ENCODE results near the gene ADCY1.

ADCY1 gene

DNA sequence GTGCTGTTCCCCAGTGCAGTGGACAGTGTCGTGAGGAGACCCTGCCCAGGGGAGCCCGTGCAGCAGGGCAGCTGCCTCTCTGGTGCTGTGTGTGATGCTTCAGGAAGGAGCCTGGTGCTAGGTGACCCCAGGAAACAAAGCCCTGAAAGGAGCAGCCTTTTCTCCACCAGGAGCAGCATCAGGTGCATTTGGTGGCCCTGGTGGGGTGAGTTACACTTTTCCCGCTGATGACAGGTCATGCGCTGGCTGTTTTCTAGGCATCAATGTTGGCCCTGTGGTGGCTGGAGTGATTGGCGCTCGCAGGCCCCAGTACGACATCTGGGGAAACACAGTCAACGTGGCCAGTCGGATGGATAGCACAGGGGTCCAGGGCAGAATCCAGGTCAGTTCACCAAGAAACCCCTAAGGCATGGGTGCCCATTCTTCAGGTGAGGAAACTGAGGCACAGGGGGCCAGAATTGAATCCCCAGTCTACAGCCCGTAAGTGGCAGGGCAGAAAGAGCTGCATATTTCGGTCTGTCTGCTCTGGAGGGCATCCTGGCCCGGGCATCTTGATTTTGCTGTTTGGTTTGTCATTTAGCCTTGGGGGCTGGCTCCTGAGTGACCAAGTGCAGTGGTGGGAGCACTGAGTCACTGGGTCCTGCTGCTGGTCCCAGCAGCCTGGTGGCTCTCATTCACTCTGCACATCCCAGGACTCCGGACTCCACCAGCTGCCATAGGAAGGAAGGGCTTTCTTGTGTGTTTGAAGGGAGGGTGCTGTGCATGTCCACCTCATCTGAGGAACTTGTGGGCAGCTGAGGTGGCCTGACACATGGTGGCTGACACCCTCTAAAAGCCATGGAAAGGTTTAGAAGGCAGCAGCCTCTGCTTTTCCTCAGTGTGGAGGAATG is 136.3 kb downstream of the ADCY1 start:
- Histone ChIP-seq H3K4me1 (ENCODE audit: control insufficient read depth, insufficient read depth, low read length, poor library complexity, severe bottlenecking) (no peaks in the 10 kb centered on the region), H3K9me3 (ENCODE audit: control insufficient read depth, low read length) (no peaks in the 10 kb centered on the region), H3K36me3 (ENCODE audit: control insufficient read depth, insufficient read depth, low read length) (no peaks in the 10 kb centered on the region), H3K4me3 (ENCODE audit: extremely low read depth, insufficient read depth, low read length, poor library complexity, severe bottlenecking) (no peak overlapping the region), H3K27ac (ENCODE audit: low read depth, low read length, severe bottlenecking) (no peak overlapping the region)
- WGBS, 2 experiments (ENCODE audit: insufficient coverage in 2 of 2) = 86 to 94% methylated on average over 11 to 12 of the region's 13 CpGs

- Histone ChIP-seq H3K4me1 (ENCODE audit: control insufficient read depth, insufficient read depth, low read length, poor library complexity, severe bottlenecking) (no peaks in the 10 kb centered on the region), H3K36me3 (ENCODE audit: control insufficient read depth, insufficient read depth, low read length) (no peaks in the 10 kb centered on the region), H3K4me3 (ENCODE audit: extremely low read depth, insufficient read depth, low read length, poor library complexity, severe bottlenecking) (no peak overlapping the region), H3K27ac (ENCODE audit: low read depth, low read length, severe bottlenecking) (no peak overlapping the region), H3K9me3 (ENCODE audit: control insufficient read depth, low read length) (no peaks in the 10 kb centered on the region)
- 100% methylated on average over 3 to 4 of the region's 5 CpGs for WGBS, 2 experiments (ENCODE audit: insufficient coverage in 2 of 2)
Measured at GRCh38 chr7:45711161-45711490, 137.0 kb downstream of the ADCY1 start.

GRCh38 chr7:45712057-45712689 is 138.0 kb downstream of the ADCY1 start:
- Histone ChIP-seq H3K4me1 (ENCODE audit: control insufficient read depth, insufficient read depth, low read length, poor library complexity, severe bottlenecking) (no peaks in the 10 kb centered on the region), H3K36me3 (ENCODE audit: control insufficient read depth, insufficient read depth, low read length) (no peaks in the 10 kb centered on the region), H3K9me3 (ENCODE audit: control insufficient read depth, low read length) (no peaks in the 10 kb centered on the region), H3K4me3 (ENCODE audit: extremely low read depth, insufficient read depth, low read length, poor library complexity, severe bottlenecking) (no peak overlapping the region), H3K27ac (ENCODE audit: low read depth, low read length, severe bottlenecking) (no peak overlapping the region)
- no CpG with 5 or more reads among the region's 2 CpGs for WGBS, 2 experiments (ENCODE audit: insufficient coverage in 2 of 2)

GRCh38 chr7:45712872-45713668 is 138.9 kb downstream of the ADCY1 start:
- no peaks in the 10 kb centered on the region for H3K4me1 ChIP-seq (ENCODE audit: control insufficient read depth, insufficient read depth, low read length, poor library complexity, severe bottlenecking)
- H3K36me3 ChIP-seq (ENCODE audit: control insufficient read depth, insufficient read depth, low read length) = no peaks in the 10 kb centered on the region
- WGBS, 2 experiments (ENCODE audit: insufficient coverage in 2 of 2) = 95% methylated on average over 6 of the region's 6 CpGs
- no peaks in the 10 kb centered on the region for H3K9me3 ChIP-seq (ENCODE audit: control insufficient read depth, low read length)
- H3K4me3 ChIP-seq (ENCODE audit: extremely low read depth, insufficient read depth, low read length, poor library complexity, severe bottlenecking) = no peak overlapping the region
- no peak overlapping the region for H3K27ac ChIP-seq (ENCODE audit: low read depth, low read length, severe bottlenecking)

DNA sequence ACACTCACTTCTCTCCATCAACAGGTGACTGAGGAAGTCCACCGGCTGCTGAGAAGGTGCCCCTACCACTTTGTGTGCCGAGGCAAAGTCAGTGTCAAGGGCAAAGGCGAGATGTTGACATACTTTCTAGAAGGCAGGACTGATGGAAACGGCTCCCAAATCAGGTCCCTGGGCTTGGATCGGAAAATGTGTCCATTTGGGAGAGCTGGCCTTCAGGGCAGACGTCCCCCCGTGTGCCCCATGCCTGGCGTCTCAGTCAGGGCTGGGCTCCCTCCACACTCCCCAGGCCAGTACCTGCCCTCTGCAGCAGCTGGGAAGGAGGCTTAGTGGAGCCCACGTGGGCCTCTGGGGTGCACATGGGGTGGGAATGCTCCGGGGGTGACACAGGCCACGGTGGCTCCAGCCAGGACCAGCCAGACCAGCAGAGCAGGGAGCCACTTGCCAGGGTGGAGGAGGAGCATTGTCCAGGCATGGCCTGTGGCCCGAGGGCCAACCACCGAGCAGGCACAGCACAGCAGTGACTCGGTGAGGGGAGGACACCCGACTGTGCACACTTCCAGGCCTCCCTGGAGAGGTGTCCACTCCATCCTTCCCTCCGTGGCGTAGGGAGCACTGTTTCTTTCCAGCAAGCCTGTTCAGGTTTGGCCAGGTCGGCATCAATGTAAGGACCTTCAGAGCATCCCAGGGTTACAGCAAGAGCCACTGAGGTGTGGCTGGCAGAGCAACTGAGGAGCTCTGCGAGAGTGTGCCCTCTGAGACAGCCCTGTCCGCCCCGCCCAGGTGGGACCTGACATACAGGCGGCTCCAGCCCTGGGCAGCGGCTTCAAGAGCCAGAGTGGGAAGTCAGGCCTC is 139.7 kb downstream of the ADCY1 start:
- Histone ChIP-seq H3K27ac (ENCODE audit: low read depth, low read length, severe bottlenecking) (no peak overlapping the region), H3K4me3 (ENCODE audit: extremely low read depth, insufficient read depth, low read length, poor library complexity, severe bottlenecking) (no peak overlapping the region), H3K9me3 (ENCODE audit: control insufficient read depth, low read length) (no peaks in the 10 kb centered on the region), H3K4me1 (ENCODE audit: control insufficient read depth, insufficient read depth, low read length, poor library complexity, severe bottlenecking) (no peaks in the 10 kb centered on the region), H3K36me3 (ENCODE audit: control insufficient read depth, insufficient read depth, low read length) (no peaks in the 10 kb centered on the region)
- WGBS, 2 experiments (ENCODE audit: insufficient coverage in 2 of 2) = 91 to 92% methylated on average over 16 to 21 of the region's 23 CpGs

DNA sequence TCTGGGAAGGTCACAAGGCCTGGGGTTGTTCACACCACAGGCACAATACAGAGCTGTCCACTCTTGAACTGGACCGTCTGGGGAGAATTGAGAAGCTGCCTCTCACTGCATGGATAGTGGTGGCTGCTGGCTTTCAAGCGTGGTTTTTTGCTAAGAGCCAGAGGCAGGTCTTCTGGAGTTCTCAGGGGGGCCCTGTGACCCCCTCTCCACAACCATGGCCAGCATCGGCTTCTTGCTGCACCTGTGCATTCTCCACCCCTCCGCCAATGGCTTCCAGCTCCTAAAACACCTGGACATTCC is 140.3 kb downstream of the ADCY1 start:
- Histone ChIP-seq H3K27ac (ENCODE audit: low read depth, low read length, severe bottlenecking) (no peak overlapping the region), H3K9me3 (ENCODE audit: control insufficient read depth, low read length) (no peaks in the 10 kb centered on the region), H3K36me3 (ENCODE audit: control insufficient read depth, insufficient read depth, low read length) (no peaks in the 10 kb centered on the region), H3K4me1 (ENCODE audit: control insufficient read depth, insufficient read depth, low read length, poor library complexity, severe bottlenecking) (no peaks in the 10 kb centered on the region), H3K4me3 (ENCODE audit: extremely low read depth, insufficient read depth, low read length, poor library complexity, severe bottlenecking) (no peak overlapping the region)
- 75 to 88% methylated on average over 2 to 4 of the region's 4 CpGs for WGBS, 2 experiments (ENCODE audit: insufficient coverage in 2 of 2)

DNA sequence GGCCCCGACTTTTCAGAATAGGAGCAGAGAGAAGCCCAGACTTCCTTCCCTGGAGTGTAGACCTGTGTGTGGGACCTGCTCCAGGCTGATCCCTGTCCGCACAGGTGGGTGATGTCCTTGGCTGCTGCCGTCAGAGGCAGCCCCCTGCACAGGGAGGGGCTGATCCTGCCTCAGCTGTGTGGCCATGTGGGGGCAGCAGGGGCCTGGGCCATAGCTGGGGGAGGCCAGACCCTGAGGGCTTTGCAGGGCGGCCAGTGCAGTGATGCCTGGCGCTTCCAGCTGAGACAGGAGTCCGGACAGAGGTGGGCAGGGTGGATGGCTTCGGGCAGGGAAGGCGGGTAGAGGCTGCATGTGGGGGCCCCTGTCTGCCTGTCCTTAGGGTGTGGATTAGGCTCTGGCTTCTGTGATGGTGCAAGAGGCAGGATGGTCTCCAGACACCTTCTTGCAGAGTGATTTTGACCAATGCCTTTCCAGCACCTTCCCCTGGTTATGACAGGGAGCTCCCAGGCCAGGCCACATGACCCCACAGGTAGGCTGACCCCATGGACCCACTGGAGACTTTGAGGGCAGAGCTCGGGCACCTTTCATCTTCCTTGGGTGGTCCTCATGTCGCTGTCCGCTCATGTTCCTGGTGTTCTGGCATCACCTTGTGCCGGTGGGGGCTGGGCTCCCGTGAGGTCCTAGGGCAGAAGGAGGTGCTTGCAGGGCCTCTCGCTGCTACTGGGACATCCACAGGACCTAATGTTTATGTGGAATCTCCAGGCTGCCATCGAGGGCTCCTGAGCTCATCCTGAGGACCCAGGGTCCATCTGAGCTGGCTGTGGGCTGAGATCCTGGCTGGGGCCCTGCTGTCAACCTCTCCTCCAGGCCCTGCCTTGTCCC is 141.5 kb downstream of the ADCY1 start:
- Histone ChIP-seq H3K27ac (ENCODE audit: low read depth, low read length, severe bottlenecking) (no peak overlapping the region), H3K4me3 (ENCODE audit: extremely low read depth, insufficient read depth, low read length, poor library complexity, severe bottlenecking) (no peak overlapping the region), H3K36me3 (ENCODE audit: control insufficient read depth, insufficient read depth, low read length) (no peaks in the 10 kb centered on the region), H3K4me1 (ENCODE audit: control insufficient read depth, insufficient read depth, low read length, poor library complexity, severe bottlenecking) (no peaks in the 10 kb centered on the region), H3K9me3 (ENCODE audit: control insufficient read depth, low read length) (no peaks in the 10 kb centered on the region)
- WGBS, 2 experiments (ENCODE audit: insufficient coverage in 2 of 2) = 85 to 87% methylated on average over 11 to 15 of the region's 15 CpGs

DNA sequence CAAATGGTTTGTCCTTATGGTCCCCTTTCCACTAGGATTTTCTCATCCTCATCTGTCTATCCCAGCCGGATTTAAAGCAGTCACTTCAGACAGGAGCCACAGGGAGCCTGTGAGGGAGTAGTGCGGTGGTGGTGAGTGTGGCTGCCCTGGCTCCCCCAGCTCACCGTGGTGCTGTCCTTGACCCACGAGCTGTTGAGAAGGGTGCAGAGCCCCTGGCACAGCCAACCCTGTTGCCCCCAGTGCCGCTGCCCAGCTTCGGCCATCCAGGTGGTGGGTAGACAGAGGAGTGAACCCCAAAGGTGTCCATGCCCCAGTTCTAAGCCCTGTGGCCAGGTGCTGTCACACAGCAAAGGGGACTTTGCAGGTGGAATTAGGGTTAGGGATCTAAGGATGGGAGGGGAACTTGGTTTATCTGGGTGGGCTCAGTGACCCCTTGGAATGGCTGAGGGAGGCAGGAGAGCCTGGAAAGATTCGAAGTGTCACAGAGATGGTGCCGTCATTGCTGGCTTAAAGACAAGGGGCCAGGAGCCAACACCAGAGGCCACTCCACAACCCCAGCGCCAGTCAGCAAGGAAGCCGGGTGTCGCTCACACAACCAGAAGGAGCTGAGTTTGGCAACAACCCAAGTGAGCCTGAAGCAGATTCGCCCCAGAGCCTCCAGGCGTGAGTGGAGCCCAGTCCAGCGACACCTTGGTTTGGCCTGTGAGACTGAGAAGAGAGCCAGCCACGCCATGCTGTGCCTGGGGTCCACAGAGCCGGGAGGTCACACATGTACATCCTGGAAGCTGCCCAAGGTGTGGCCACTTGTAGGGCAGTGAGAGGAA is 142.4 kb downstream of the ADCY1 start:
- Histone ChIP-seq H3K9me3 (ENCODE audit: control insufficient read depth, low read length) (no peaks in the 10 kb centered on the region), H3K36me3 (ENCODE audit: control insufficient read depth, insufficient read depth, low read length) (no peaks in the 10 kb centered on the region)
- WGBS, 2 experiments (ENCODE audit: insufficient coverage in 2 of 2) = 88% methylated on average over 14 to 15 of the region's 16 CpGs

DNA sequence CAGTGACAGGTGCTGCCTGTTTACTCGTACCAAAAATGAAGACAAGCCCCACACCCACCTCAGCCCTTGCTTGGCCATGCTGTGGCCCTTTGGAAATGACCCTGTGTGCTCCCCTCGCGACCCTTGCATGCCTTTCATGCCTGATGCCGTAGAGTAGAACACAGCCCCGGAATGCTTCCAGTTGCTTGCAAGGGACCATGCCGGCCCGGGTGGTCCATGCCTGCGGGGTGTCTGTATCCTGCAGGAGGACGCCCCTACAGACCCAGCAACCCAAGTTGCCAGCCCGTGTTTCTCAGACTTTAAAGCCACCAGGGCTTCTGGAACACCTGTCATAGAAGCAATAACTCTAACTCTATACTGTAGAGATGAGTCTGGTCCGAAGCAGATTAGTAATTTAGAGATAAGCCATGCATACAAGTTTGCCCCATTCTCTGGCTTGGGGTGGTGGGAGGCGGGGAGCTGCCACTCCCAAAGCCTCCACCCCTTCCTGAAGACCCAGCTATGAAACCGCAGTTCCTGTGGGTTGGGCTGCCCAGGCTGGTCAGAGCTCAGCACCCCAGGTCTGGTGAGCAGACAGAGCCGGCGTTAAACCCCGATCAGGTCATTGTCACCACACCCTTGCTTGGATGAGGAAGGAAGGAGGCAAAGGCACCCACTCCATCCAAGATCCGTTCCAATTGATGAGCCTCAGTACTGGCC is 143.5 kb downstream of the ADCY1 start:
- no peak overlapping the region for H3K27ac ChIP-seq (ENCODE audit: low read depth, low read length, severe bottlenecking)
- H3K36me3 ChIP-seq (ENCODE audit: control insufficient read depth, insufficient read depth, low read length) = no peaks in the 10 kb centered on the region
- no peaks in the 10 kb centered on the region for H3K4me1 ChIP-seq (ENCODE audit: control insufficient read depth, insufficient read depth, low read length, poor library complexity, severe bottlenecking)
- no peaks in the 10 kb centered on the region for H3K9me3 ChIP-seq (ENCODE audit: control insufficient read depth, low read length)
- WGBS, 2 experiments (ENCODE audit: insufficient coverage in 2 of 2) = 79 to 82% methylated on average over 11 of the region's 17 CpGs
- no peak overlapping the region for H3K4me3 ChIP-seq (ENCODE audit: extremely low read depth, insufficient read depth, low read length, poor library complexity, severe bottlenecking)

More for the DNA sequence above, 142.4 kb downstream of the ADCY1 start:
- Histone ChIP-seq H3K4me3 (ENCODE audit: extremely low read depth, insufficient read depth, low read length, poor library complexity, severe bottlenecking) (no peak overlapping the region), H3K4me1 (ENCODE audit: control insufficient read depth, insufficient read depth, low read length, poor library complexity, severe bottlenecking) (no peaks in the 10 kb centered on the region), H3K27ac (ENCODE audit: low read depth, low read length, severe bottlenecking) (no peak overlapping the region)

All from mesodermal cell (in vitro differentiated cells).